ENCODE measurements around the gene CNIH4. TPM values are rescaled to one million over a fixed set of nuclear protein-coding genes. Genes with fewer than 3 reads are reported as not detected.

Gene CNIH4
- total RNA-seq, 1 donor from 2014 or later, result 77.4 TPM

DNA sequence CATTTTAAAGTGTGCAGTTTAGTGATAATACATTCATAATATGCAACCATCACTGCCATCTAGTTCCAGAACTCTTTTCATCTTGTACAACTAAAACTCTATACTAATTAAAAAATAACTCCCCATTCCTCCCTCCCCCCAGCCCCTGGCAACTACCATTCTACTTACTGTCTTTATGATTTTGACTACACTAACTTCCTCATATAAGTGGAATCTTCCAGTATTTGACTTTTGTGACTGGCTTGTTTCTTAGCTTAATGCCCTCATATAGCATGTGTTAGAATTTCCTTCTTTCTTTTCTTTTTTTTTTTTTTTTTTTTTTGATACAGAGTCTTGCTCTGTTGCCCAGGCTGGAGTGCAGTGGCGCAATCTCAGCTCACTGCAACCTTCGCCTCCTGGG lies 25.4 kb upstream of the CNIH4 start:
- intact Hi-C loops (cut with DNase I), result loop anchor here (5.0 kb wide), 1 partner anchor 214 kb away; no protein-coding TSS in a partner anchor
- TF ChIP-seq, protein P1, sequence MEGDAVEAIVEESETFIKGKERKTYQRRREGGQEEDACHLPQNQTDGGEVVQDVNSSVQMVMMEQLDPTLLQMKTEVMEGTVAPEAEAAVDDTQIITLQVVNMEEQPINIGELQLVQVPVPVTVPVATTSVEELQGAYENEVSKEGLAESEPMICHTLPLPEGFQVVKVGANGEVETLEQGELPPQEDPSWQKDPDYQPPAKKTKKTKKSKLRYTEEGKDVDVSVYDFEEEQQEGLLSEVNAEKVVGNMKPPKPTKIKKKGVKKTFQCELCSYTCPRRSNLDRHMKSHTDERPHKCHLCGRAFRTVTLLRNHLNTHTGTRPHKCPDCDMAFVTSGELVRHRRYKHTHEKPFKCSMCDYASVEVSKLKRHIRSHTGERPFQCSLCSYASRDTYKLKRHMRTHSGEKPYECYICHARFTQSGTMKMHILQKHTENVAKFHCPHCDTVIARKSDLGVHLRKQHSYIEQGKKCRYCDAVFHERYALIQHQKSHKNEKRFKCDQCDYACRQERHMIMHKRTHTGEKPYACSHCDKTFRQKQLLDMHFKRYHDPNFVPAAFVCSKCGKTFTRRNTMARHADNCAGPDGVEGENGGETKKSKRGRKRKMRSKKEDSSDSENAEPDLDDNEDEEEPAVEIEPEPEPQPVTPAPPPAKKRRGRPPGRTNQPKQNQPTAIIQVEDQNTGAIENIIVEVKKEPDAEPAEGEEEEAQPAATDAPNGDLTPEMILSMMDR (IDR thresholded peaks at IDR 0.05), result no peak
- Histone ChIP-seq H3K27me3 (ENCODE audit: low read depth) (no peaks in the 10 kb centered on the region), H3K4me1 (peaks cover 29% of the 10 kb centered on the region), H3K36me3 (no peaks in the 10 kb centered on the region), H3K27ac (peak overlapping the region; percentile 96), H3K9me3 (no peaks in the 10 kb centered on the region), H3K4me3 (no peak overlapping the region)
- no peak for DNase-seq
- ATAC-seq, result no peak

DNA sequence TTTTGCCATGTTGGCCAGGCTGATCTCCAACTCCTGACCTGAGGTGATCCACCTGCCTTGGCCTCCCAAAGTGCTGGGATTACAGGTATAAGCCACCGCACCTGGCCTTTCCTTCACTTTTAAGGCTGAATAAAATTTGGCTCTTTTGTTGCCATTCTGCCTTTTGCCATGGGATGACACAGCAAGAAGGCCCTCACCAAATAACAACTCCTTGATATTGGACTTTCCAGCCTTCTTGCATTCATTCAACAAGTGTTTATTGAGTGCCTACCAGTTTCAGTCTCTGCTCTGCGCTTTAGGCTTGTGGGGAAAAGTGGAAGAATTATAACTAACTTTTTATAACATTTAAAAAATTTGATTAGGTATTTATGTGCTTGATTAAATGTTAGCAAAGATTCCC lies 24.9 kb upstream of the CNIH4 start:
- DNase-seq (no peak), ATAC-seq (no peak)
- no peaks in the 10 kb centered on the region for H3K36me3 ChIP-seq
- TF ChIP-seq, protein P1 (IDR thresholded peaks at IDR 0.05), result no peak
- H3K4me3 ChIP-seq, result no peak overlapping the region
- H3K9me3 ChIP-seq, result no peaks in the 10 kb centered on the region
- H3K27me3 ChIP-seq (ENCODE audit: low read depth), result no peaks in the 10 kb centered on the region
- intact Hi-C loops (cut with DNase I), result loop anchor here (5.0 kb wide), 1 partner anchor 215 kb away; no protein-coding TSS in a partner anchor
- H3K27ac ChIP-seq, result no peak overlapping the region
- H3K4me1 ChIP-seq, result peaks cover 29% of the 10 kb centered on the region

DNA sequence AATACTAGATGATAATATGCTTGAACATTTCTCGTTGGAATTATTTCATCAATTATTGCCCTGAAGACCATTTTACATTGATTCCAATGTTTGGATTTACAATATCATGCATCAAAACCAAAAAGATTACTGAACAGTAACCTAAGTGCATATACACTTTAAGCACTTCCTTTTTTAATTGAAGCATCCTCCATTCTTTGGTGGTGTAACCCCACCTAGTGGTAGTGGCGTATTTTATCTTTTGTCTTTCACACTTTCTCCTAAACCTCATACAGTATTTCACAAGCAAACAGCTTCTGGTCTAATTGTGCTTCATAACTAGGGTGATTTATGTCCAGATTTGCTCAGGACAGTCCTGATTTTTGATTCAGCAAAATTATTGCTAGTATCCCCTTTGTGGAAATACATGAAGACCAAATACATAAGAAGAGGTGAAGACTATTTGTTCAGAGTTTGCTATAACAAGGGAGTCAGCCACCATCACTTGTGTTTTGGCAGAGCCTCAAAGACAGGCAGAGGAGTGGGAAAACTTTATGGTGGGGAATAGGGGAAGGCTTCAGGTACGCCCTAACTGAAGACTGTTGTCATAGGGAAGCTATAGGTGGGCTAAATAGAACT lies 23.3 kb upstream of the CNIH4 start:
- Histone ChIP-seq H3K36me3 (no peaks in the 10 kb centered on the region), H3K27me3 (ENCODE audit: low read depth) (no peaks in the 10 kb centered on the region), H3K4me1 (peaks cover 17% of the 10 kb centered on the region), H3K27ac (no peak overlapping the region), H3K9me3 (no peaks in the 10 kb centered on the region), H3K4me3 (no peak overlapping the region)
- peak; percentile 63 to 74 for ATAC-seq
- no peak for DNase-seq
- TF ChIP-seq, protein P1 (IDR thresholded peaks at IDR 0.05), result peak; percentile 71
- intact Hi-C loops (cut with DNase I), result loop anchor here (5.0 kb wide), 1 partner anchor 216 kb away; no protein-coding TSS in a partner anchor

DNA sequence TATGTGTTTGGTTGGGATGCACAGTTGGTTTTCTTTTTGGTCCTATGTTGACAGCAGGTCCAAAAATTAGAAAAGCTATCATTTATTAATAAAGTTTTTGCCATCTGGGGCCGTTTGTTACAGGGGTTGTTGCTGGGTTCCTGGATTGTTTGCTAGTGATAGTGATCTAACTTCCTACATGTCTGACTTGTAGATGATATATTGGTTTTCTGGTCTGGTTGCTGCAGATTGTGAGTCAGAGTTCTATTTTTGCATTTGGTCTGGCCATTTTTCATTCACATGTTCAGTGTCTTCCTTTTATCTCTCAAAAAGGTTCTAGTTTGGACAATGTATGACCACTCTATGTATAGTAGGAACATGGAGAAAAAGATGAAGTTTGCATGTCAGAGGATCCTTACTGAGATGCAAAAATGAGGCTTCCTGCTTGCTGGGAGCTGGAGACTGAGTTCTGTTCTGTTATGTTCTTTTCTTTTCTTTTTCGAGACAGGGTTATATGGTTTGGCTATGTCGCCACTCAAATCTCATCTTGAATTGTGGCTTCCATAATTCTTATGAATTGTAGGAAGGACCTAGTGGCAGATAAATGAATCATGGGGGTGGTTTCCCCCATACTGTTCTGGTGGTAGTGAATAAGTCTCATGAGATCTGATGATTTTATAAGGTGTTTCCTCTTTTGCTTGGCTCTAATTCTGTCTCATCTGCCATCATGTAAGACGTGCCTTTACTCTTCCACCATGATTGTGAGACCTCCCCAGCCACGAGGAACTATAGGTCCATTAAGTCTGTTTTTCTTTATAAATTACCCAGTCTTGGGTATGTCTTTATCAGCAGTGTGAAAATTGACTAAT lies 22.5 kb upstream of the CNIH4 start:
- H3K4me3 ChIP-seq, result no peak overlapping the region
- ATAC-seq, result no peak
- no peaks in the 10 kb centered on the region for H3K27me3 ChIP-seq (ENCODE audit: low read depth)
- DNase-seq, result no peak
- no peaks in the 10 kb centered on the region for H3K9me3 ChIP-seq
- H3K27ac ChIP-seq, result no peak overlapping the region
- no peaks in the 10 kb centered on the region for H3K36me3 ChIP-seq
- intact Hi-C loops (cut with DNase I), result loop anchor here (5.0 kb wide), 1 partner anchor 217 kb away; no protein-coding TSS in a partner anchor
- TF ChIP-seq, protein P1 (IDR thresholded peaks at IDR 0.05), result no peak
- H3K4me1 ChIP-seq, result peaks cover 10% of the 10 kb centered on the region

DNA sequence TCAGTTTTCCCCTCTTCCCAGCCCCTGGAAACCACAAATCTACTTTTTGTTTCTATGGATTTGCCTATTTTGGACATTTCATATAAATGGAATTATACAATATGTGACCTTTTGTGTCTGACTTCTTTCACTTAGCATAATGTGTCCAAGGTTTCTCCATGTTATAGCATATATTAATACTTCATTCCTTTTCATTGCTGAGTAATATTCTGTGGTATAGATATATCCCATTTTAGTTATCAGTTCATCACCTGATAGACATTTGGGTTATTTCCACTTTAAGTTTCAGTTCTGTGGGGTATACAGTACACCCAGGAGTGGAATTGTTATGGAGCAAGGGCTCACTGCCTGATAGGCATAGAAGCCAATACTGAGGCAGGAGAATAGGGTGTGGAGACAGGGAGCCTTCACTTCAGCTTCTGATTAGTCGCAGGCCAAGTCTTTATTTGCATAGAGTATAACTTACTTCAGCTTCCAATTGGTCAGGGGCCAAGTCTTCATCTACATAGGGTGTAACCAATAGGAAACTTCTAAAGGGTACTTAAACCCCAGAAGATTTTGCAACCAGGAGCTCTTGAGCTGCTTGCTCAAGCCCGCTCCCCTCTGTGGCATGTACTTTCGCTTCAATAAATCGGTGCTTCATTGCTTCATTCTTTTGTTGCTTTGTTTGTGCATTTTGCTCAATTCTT lies 18.4 kb upstream of the CNIH4 start:
- Histone ChIP-seq H3K4me3 (no peak overlapping the region), H3K27ac (peak overlapping the region; percentile 59), H3K9me3 (peaks cover 1% of the 10 kb centered on the region), H3K27me3 (ENCODE audit: low read depth) (peaks cover 4% of the 10 kb centered on the region), H3K36me3 (no peaks in the 10 kb centered on the region), H3K4me1 (peaks cover 5% of the 10 kb centered on the region)
- TF ChIP-seq, protein P1 (IDR thresholded peaks at IDR 0.05), result no peak
- DNase-seq (no peak), ATAC-seq (peak; percentile 84 to 91)
- intact Hi-C loops (cut with DNase I), result no loop called here
